SJSA1 (cell line): Measurements from ENCODE around the gene CNST. TPM values are rescaled to one million over a fixed set of nuclear protein-coding genes. Genes with fewer than 3 reads are reported as not detected.
"Not testable (repeated sequence)": the region's sequence is repeated elsewhere in the genome, so short reads cannot be mapped to it uniquely, and the experiment has no call there.

Experiments
- DNase-seq, 2 experiments: peaks; one replicate each; pipeline ENCODE4 v3.0.0-alpha.2; 2015 to 2020; ENCODE audit warnings: low spot score in 2 of 2, low read depth in 1 of 2
- H3K27ac ChIP-seq: fragments of 250-450 bp; sonication (Bioruptor Pico); 2 replicates; pipeline ENCODE4 v1.5.1; 2020; ENCODE audit warnings: mild to moderate bottlenecking, moderate library complexity
- H3K27me3 ChIP-seq: fragments of 250-450 bp; sonication (Bioruptor Pico); replicated peaks from 2 replicates; pipeline ENCODE4 v1.5.1; 2020; ENCODE audit warnings: mild to moderate bottlenecking, moderate library complexity
- H3K36me3 ChIP-seq: fragments of 250-450 bp; sonication (Bioruptor Pico); 2 replicates; pipeline ENCODE4 v1.5.1; 2020; ENCODE audit warnings: mild to moderate bottlenecking
- H3K4me1 ChIP-seq: fragments of 250-450 bp; sonication (Bioruptor Pico); replicated peaks from 2 replicates; pipeline ENCODE4 v1.6.1; 2021; ENCODE audit warnings: mild to moderate bottlenecking
- H3K4me3 ChIP-seq: fragments of 250-450 bp; sonication (Bioruptor Pico); 2 replicates; pipeline ENCODE4 v1.5.1; 2020; ENCODE audit warnings: mild to moderate bottlenecking
- H3K9me3 ChIP-seq: fragments of 250-450 bp; sonication (Bioruptor Pico); replicated peaks from 2 replicates; pipeline ENCODE4 v1.5.1; 2020; ENCODE audit warnings: mild to moderate bottlenecking
- total RNA-seq: library from RNA; depleted of rRNA; stranded (reverse); fragments of >200 nt; shearing (Covaris generic); gene quantifications from 2 replicates; pipeline ENCODE4 v1.2.3, GENCODE V29; 2014

CNST gene
- total RNA-seq, 1 experiment from 2014 or later: 21.1 TPM

- H3K4me1 ChIP-seq: peaks cover 42% of the 10 kb centered on the region
- peak overlapping the region; percentile 35; the same call in 1 of the 2 replicates for H3K27ac ChIP-seq
- peaks cover 8% of the 10 kb centered on the region; the same call in 1 of the 2 replicates for H3K36me3 ChIP-seq
- peak in 1 of 2 experiments; percentile 42 for DNase-seq
- no peaks in the 10 kb centered on the region for H3K9me3 ChIP-seq
- H3K4me3 ChIP-seq: no peak overlapping the region
- H3K27me3 ChIP-seq: no peaks in the 10 kb centered on the region
Observed at GRCh38 chr1:246583056-246583440, 16.8 kb downstream of the CNST start.

GRCh38 chr1:246583448-246584185 lies 17.4 kb downstream of the CNST start:
- H3K27ac ChIP-seq: peak overlapping the region; percentile 35; the same call in 1 of the 2 replicates
- no peak overlapping the region for H3K4me3 ChIP-seq
- DNase-seq: no peak
- no peaks in the 10 kb centered on the region for H3K9me3 ChIP-seq
- peaks cover 8% of the 10 kb centered on the region; the same call in 1 of the 2 replicates for H3K36me3 ChIP-seq
- peaks cover 44% of the 10 kb centered on the region for H3K4me1 ChIP-seq
- H3K27me3 ChIP-seq: no peaks in the 10 kb centered on the region

- H3K27me3 ChIP-seq: no peaks in the 10 kb centered on the region
- H3K9me3 ChIP-seq: no peaks in the 10 kb centered on the region
- peaks cover 41% of the 10 kb centered on the region for H3K4me1 ChIP-seq
- H3K27ac ChIP-seq: peak overlapping the region; percentile 58
- DNase-seq: no peak
- no peak overlapping the region for H3K4me3 ChIP-seq
- H3K36me3 ChIP-seq: peaks cover 15% of the 10 kb centered on the region
Observed at GRCh38 chr1:246587032-246587431, 20.8 kb downstream of the CNST start.

DNA sequence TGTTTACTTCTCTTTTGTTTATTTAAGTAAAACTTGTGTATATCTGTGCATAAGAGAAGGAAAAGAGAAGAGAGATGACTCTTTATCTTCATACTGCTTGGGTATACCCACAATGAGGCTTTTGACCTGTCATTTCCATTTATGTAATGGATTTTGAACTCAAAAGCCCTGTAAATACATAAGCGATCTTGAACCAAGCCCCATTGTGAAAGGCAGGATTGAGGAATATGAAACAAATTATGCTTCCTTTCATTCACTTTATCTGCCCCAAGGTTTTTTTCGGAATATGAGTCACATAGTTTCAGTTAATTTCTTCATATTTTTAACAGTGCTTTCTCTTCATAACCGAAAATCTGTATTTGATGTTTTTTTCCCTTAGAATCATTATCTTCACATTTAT lies 21.4 kb downstream of the CNST start:
- peaks cover 18% of the 10 kb centered on the region for H3K36me3 ChIP-seq
- H3K4me3 ChIP-seq: no peak overlapping the region
- peaks cover 43% of the 10 kb centered on the region for H3K4me1 ChIP-seq
- peak overlapping the region; percentile 58 for H3K27ac ChIP-seq
- H3K9me3 ChIP-seq: no peaks in the 10 kb centered on the region
- H3K27me3 ChIP-seq: no peaks in the 10 kb centered on the region
- peak in 1 of 2 experiments; percentile 73 for DNase-seq

- Histone ChIP-seq H3K9me3 (no peaks in the 10 kb centered on the region), H3K27ac (peak overlapping the region; percentile 58), H3K27me3 (no peaks in the 10 kb centered on the region), H3K4me1 (peaks cover 41% of the 10 kb centered on the region), H3K36me3 (peaks cover 18% of the 10 kb centered on the region), H3K4me3 (no peak overlapping the region)
- no peak for DNase-seq
Observed at GRCh38 chr1:246588159-246588721, 22.0 kb downstream of the CNST start.

DNA sequence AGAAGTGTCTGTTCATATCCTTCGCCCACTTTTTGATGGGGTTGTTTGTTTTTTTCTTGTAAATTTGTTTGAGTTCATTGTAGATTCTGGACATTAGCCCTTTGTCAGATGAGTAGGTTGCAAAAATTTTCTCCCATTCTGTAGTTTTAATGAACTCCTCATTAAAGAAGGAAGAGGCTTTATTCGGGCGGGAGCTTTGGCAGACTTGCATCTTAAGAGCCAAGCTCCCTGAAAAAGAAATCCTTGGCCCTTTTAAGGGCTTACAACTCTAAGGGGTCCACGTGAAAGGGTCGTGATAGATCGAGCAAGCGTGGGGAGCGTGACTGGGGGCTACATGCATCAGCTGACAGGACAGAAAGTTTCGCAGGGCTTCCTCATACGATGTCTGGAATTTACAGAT lies 23.7 kb downstream of the CNST start:
- peaks cover 17% of the 10 kb centered on the region for H3K36me3 ChIP-seq
- not testable (repeated sequence) for DNase-seq, H3K4me3 ChIP-seq, H3K9me3 ChIP-seq, H3K27me3 ChIP-seq, H3K27ac ChIP-seq
- peaks cover 41% of the 10 kb centered on the region for H3K4me1 ChIP-seq

DNA sequence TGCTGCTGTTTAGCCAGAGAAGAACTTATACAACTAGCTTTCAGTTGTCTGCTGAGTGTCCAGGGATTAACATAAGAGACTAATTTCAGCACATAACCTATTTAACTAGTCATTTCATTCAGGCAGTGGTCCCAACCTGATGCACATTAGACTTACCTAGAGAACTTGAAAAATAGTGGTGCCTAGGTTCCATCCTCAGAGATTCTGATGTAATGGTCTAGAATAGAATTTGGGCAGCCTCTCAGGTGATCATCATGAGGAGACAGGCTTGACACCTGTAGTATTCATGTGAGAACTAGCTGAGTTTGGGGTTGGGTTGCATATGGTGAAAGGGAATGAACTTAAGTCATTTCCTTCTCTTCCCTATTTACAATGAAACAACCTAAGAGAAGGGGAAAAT lies 24.8 kb downstream of the CNST start:
- DNase-seq: no peak
- no peak overlapping the region for H3K4me3 ChIP-seq
- H3K27me3 ChIP-seq: no peaks in the 10 kb centered on the region
- H3K4me1 ChIP-seq: peaks cover 41% of the 10 kb centered on the region
- peaks cover 13% of the 10 kb centered on the region for H3K36me3 ChIP-seq
- H3K9me3 ChIP-seq: no peaks in the 10 kb centered on the region
- H3K27ac ChIP-seq: no peak overlapping the region

DNA sequence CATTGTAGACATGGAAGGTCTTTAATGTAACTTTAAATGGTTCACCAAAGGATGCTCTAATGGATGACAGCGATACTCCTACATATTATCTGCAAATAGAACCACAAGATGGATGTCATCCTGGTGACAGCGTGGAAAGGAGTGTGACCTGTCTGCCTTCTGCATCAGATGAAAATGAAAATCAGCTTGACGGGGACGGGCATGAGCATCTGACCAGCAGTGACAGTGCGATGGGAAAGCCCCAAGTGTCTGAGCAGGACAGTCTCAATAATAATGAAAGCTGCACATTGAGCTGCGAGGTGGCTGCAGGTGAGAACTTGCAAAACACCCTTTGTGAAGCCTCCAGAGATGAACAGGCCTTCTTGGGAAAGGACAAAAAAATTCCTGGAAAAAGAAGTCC lies 25.2 kb downstream of the CNST start:
- no peak overlapping the region; the same call in 1 of the 2 replicates for H3K27ac ChIP-seq
- peaks cover 40% of the 10 kb centered on the region for H3K4me1 ChIP-seq
- no peak for DNase-seq
- H3K9me3 ChIP-seq: no peaks in the 10 kb centered on the region
- no peak overlapping the region for H3K4me3 ChIP-seq
- no peaks in the 10 kb centered on the region for H3K27me3 ChIP-seq
- H3K36me3 ChIP-seq: peaks cover 14% of the 10 kb centered on the region

DNA sequence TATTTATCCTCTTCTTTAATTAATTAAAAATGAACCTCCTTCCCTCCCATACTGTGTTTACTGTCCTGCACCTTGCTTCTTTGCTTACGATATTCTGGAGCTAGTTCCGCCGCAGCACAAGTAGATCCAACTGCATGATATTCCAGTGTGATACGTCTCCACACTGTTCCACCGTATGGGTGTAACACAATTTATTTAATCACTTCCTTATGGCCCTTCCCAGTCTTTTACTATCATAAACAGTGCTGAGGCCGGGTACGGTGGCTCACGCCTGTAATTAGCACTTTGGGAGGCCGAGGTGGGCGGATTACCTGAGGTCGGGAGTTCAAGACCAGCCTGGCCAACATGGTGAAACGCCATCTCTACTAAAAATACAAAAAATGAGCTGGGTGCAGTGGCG lies 25.7 kb downstream of the CNST start:
- H3K27ac ChIP-seq: peak overlapping the region; percentile 77
- H3K4me1 ChIP-seq: peaks cover 40% of the 10 kb centered on the region

GRCh38 chr1:246592695-246593094 lies 26.4 kb downstream of the CNST start:
- peaks cover 21% of the 10 kb centered on the region for H3K36me3 ChIP-seq
- peak; percentile 73 to 88 for DNase-seq
- no peaks in the 10 kb centered on the region for H3K9me3 ChIP-seq
- peaks cover 42% of the 10 kb centered on the region for H3K4me1 ChIP-seq
- H3K4me3 ChIP-seq: no peak overlapping the region
- H3K27ac ChIP-seq: peak overlapping the region; percentile 77
- H3K27me3 ChIP-seq: no peaks in the 10 kb centered on the region

More for the DNA sequence above, 25.7 kb downstream of the CNST start:
- H3K36me3 ChIP-seq: peaks cover 19% of the 10 kb centered on the region
- H3K9me3 ChIP-seq: no peaks in the 10 kb centered on the region
- H3K4me3 ChIP-seq: no peak overlapping the region
- H3K27me3 ChIP-seq: no peaks in the 10 kb centered on the region
- DNase-seq: no peak

GRCh38 chr1:246595146-246595545 lies 28.9 kb downstream of the CNST start:
- Histone ChIP-seq H3K4me1 (peaks cover 36% of the 10 kb centered on the region), H3K36me3 (peaks cover 21% of the 10 kb centered on the region), H3K9me3 (no peaks in the 10 kb centered on the region), H3K4me3 (no peak overlapping the region), H3K27me3 (no peaks in the 10 kb centered on the region), H3K27ac (no peak overlapping the region)
- no peak for DNase-seq

DNA sequence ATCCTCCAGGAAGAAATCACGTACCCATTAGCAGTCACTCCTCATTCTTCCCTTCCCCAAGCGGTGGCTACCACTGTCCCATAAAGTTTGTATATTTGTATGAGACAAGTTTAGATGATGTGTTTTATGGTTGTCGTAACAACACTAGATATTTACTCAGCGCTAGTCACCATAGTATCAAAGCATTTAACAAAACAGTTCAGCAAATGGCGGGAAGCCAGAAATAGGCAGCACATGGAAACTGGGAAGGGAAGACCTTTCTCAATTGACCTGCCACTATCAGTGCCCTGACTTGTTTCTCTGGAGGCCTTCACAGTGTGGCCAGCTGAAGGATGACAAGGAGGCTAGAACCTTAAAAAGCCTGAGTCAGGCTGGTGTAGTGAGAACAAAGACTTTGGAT lies 31.1 kb downstream of the CNST start:
- H3K9me3 ChIP-seq: no peaks in the 10 kb centered on the region
- no peaks in the 10 kb centered on the region for H3K27me3 ChIP-seq
- H3K27ac ChIP-seq: peak overlapping the region; percentile 68
- peaks cover 30% of the 10 kb centered on the region for H3K4me1 ChIP-seq
- no peak overlapping the region for H3K4me3 ChIP-seq
- H3K36me3 ChIP-seq: peaks cover 16% of the 10 kb centered on the region; the same call in 1 of the 2 replicates
- peak; percentile 76 to 77 for DNase-seq

GRCh38 chr1:246597971-246598370 lies 31.7 kb downstream of the CNST start:
- Histone ChIP-seq H3K4me3 (no peak overlapping the region), H3K9me3 (no peaks in the 10 kb centered on the region), H3K27me3 (no peaks in the 10 kb centered on the region), H3K36me3 (peaks cover 18% of the 10 kb centered on the region; the same call in 1 of the 2 replicates), H3K4me1 (peaks cover 25% of the 10 kb centered on the region), H3K27ac (peak overlapping the region; percentile 68)
- DNase-seq: no peak

DNA sequence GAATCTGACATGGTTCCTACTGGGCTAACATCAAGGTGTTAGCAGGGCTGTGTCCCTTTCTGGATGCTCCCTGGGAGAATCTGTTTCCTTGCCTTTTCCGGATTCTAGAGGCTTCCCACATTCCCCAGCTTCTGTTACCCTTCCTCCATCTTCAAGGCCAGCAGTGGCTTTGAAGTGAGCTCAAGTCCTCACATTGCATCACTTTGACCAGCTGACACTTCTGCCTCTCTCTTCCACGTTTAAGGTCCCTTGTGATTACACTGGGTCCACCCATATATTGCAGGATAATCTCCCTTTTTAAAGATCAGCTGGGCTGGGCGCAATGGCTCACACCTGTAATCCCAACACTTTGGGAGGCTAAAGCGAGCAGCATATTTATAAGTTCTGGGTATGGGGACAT lies 33.1 kb downstream of the CNST start:
- peaks cover 14% of the 10 kb centered on the region for H3K4me1 ChIP-seq
- DNase-seq: no peak
- H3K4me3 ChIP-seq: no peak overlapping the region
- H3K27me3 ChIP-seq: no peaks in the 10 kb centered on the region
- H3K9me3 ChIP-seq: no peaks in the 10 kb centered on the region
- no peak overlapping the region for H3K27ac ChIP-seq
- H3K36me3 ChIP-seq: peaks cover 18% of the 10 kb centered on the region; the same call in 1 of the 2 replicates
